PC-9 (cell line): Measurements from ENCODE around the gene LRTM1.

Experiments
- EZH2 ChIP-seq: fragments of 200-600 bp; sonication (generic); IDR thresholded peaks from 2 replicates; pipeline ENCODE4 v1.8.0; 2017; ENCODE audit warnings: antibody characterized with exemption, low read depth
- TF ChIP-seq, protein P1 (sequence below): fragments of 200-600 bp; sonication (generic); conservative IDR thresholded peaks from 2 replicates; pipeline ENCODE4 v1.6.1; 2017; ENCODE audit warnings: mixed run types, antibody characterized with exemption, mild to moderate bottlenecking, moderate library complexity

DNA sequence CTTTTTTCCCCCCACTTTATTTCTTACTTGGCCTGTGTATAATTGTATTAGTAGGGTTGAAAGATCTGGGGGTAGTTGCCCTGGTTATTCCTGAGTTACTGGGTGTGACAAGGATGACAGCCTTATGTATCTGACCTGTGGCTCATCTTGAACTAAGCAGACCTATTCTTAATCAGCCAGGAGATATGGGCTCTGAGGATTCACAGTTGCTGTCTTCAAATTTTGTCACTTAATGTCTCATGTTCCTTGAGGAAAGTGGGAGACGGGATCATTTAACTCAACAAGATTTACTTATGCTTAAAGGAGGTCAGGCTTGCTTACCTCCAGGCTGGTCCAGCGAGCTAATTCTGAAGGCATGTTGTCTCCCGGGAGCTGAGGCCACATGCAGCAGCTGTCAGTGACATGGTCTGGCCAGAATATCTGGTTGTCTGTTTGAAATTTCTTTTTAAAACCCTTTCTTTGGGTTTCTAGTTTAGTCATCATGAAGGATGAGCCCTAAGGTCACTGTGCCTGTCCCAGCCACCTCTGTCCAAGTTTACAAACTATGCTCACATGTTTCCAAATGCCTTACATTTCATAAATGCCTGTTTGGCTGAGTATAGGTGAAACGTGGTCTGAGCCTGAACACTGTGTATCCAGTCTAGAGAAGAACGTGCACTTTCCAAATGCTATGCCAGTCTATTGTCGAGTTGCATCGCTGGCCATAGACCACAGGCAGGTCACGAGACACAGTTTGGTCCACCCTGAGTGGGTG is 26.8 kb downstream of the LRTM1 start:
- TF ChIP-seq, protein P1, sequence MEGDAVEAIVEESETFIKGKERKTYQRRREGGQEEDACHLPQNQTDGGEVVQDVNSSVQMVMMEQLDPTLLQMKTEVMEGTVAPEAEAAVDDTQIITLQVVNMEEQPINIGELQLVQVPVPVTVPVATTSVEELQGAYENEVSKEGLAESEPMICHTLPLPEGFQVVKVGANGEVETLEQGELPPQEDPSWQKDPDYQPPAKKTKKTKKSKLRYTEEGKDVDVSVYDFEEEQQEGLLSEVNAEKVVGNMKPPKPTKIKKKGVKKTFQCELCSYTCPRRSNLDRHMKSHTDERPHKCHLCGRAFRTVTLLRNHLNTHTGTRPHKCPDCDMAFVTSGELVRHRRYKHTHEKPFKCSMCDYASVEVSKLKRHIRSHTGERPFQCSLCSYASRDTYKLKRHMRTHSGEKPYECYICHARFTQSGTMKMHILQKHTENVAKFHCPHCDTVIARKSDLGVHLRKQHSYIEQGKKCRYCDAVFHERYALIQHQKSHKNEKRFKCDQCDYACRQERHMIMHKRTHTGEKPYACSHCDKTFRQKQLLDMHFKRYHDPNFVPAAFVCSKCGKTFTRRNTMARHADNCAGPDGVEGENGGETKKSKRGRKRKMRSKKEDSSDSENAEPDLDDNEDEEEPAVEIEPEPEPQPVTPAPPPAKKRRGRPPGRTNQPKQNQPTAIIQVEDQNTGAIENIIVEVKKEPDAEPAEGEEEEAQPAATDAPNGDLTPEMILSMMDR: no peak
- no peak for TF ChIP-seq EZH2
